HCT116 (cell line): Measurements from ENCODE around the gene OGFOD2. TPM values are rescaled to one million over a fixed set of nuclear protein-coding genes. Genes with fewer than 3 reads are reported as not detected.

ENCODE experiments used
- ATAC-seq: fragments of 200-7000 bp; cut with Tn5 transposase; 2 replicates; pipeline ENCODE4 v1.9.1; 2020; ENCODE audit warnings: mild to moderate bottlenecking, moderate library complexity
- BruUV-seq: library from RNA; stranded (reverse); fragments of 400-500 nt; replicated peaks from 2 replicates; lab custom pipeline; 2021; lab: Mats Ljungman, UMichigan
- CTCF ChIA-PET: fragments of 300-600 bp; sonication (Branson Sonifier 250); formaldehyde crosslinking; loops from one replicate; lab custom pipeline; 2021; ENCODE audit warnings: antibody characterized with exemption; lab: Charles Lee
- POLR2A ChIA-PET: fragments of 300-600, 350-600 bp; sonication (Branson Sonifier 250); formaldehyde crosslinking; loops from one replicate; lab custom pipeline; 2021; ENCODE audit warnings: antibody characterized with exemption; lab: Charles Lee
- RAD21 ChIA-PET, 2 experiments: fragments of 300-600 bp; sonication (Branson Sonifier 250); formaldehyde crosslinking; loops; one replicate each; lab custom pipeline; 2023; ENCODE audit warnings: low total read pairs in 2 of 2; ENCODE audit not compliant: uncharacterized antibody in 2 of 2, unreplicated experiment in 2 of 2, low non-redundant PET in 1 of 2; lab: Charles Lee
- DNase-seq: peaks from one replicate; pipeline ENCODE4 v3.0.0-alpha.2; 2010; ENCODE audit warnings: low read depth, low spot score
- H2AFZ ChIP-seq: fragments of 200-600 bp; shearing (Covaris generic), sonication (generic); 2 replicates; pipeline ENCODE4 v1.6.1; 2017; ENCODE audit warnings: low read depth, mixed run types, mixed read lengths, antibody characterized with exemption, low read length; ENCODE audit not compliant: poor library complexity, severe bottlenecking
- H3K27ac ChIP-seq: 2 replicates; pipeline ENCODE4 v1.5.1; 2012; ENCODE audit warnings: low read depth, low read length
- H3K27me3 ChIP-seq: fragments of 200-600 bp; sonication (generic); 2 replicates; pipeline ENCODE4 v1.6.1; 2016; ENCODE audit warnings: mixed run types, low read length, mixed read lengths; ENCODE audit not compliant: insufficient read depth
- H3K36me3 ChIP-seq, 2 experiments: fragments of 200-500 bp in 1 of 2; fragments of 200-600 bp in 1 of 2; sonication (Bioruptor generic) in 1 of 2; sonication (generic) in 1 of 2; 2 replicates each; pipeline versions ENCODE4 v1.5.1 to v1.6.1; 2014 to 2016; ENCODE audit warnings: low read length in 2 of 2, inconsistent platforms in 1 of 2, mixed read lengths in 1 of 2, mixed run types in 1 of 2; ENCODE audit not compliant: insufficient read depth in 2 of 2, control insufficient read depth in 1 of 2
- H3K4me1 ChIP-seq, 2 experiments: fragments of 200-600 bp in 1 of 2; sonication (generic) in 1 of 2; 2 replicates each; pipeline versions ENCODE4 v1.5.1 to v1.6.1; 2012 to 2017; ENCODE audit warnings: low read length in 2 of 2, inconsistent platforms in 1 of 2, mild to moderate bottlenecking in 1 of 2, mixed read lengths in 1 of 2, mixed run types in 1 of 2, moderate library complexity in 1 of 2; ENCODE audit not compliant: insufficient read depth in 2 of 2, control insufficient read depth in 1 of 2
- H3K4me2 ChIP-seq: fragments of 200-600 bp; sonication (generic); 2 replicates; pipeline ENCODE4 v1.6.1; 2017; ENCODE audit warnings: mixed run types, low read length, mixed read lengths
- H3K4me3 ChIP-seq, 2 experiments: fragments of 200-600 bp in 1 of 2; sonication (generic) in 1 of 2; replicated peaks in 1 of 2; 2 replicates each; pipeline ENCODE4 v1.5.1; 2011 to 2016; ENCODE audit warnings: low read length in 2 of 2, control low read depth in 1 of 2, low read depth in 1 of 2, mild to moderate bottlenecking in 1 of 2, mixed read lengths in 1 of 2, mixed run types in 1 of 2
- H3K79me2 ChIP-seq: fragments of 200-600 bp; sonication (generic); 2 replicates; pipeline ENCODE4 v1.6.1; 2017; ENCODE audit warnings: mild to moderate bottlenecking, mixed run types, low read length, moderate library complexity, mixed read lengths; ENCODE audit not compliant: insufficient read depth
- H3K9ac ChIP-seq: fragments of 200-600 bp; sonication (generic); 2 replicates; pipeline ENCODE4 v1.6.1; 2016; ENCODE audit warnings: low read length, mixed read lengths
- H3K9me2 ChIP-seq: fragments of 200-600 bp; sonication (generic), shearing (Covaris generic); 2 replicates; pipeline ENCODE4 v1.6.1; 2017; ENCODE audit warnings: mixed run types, mild to moderate bottlenecking, moderate library complexity; ENCODE audit not compliant: insufficient read depth
- H3K9me3 ChIP-seq, 2 experiments: fragments of 200-500 bp in 1 of 2; fragments of 200-600 bp in 1 of 2; sonication (Bioruptor generic) in 1 of 2; sonication (generic) in 1 of 2; 2 replicates each; pipeline ENCODE4 v1.6.1; 2014 to 2017; ENCODE audit warnings: low read length in 2 of 2, mixed read lengths in 2 of 2, inconsistent platforms in 1 of 2, low read depth in 1 of 2, mild to moderate bottlenecking in 1 of 2, mixed run types in 1 of 2, moderate library complexity in 1 of 2; ENCODE audit not compliant: control insufficient read depth in 1 of 2, insufficient read depth in 1 of 2
- H4K20me1 ChIP-seq: fragments of 200-600 bp; sonication (generic), shearing (Covaris generic); 2 replicates; pipeline ENCODE4 v1.6.1; 2017; ENCODE audit warnings: mixed run types, mild to moderate bottlenecking, moderate library complexity; ENCODE audit not compliant: insufficient read depth
- FOSL1 ChIP-seq: IDR thresholded peaks from 2 replicates; pipeline ENCODE4 v1.6.1; 2012; ENCODE audit warnings: low read depth
- YY1 ChIP-seq: IDR thresholded peaks from 2 replicates; pipeline ENCODE4 v1.6.1; 2011; ENCODE audit warnings: low read length, low read depth, moderate library complexity, mild to moderate bottlenecking; ENCODE audit not compliant: insufficient replicate concordance; ENCODE audit errors: extremely low read depth
- intact Hi-C: fragments of 100-400 bp; cut with micrococcal nuclease; formaldehyde crosslinking; loops from 2 replicates; pipeline ENCODE4 v1.10.0; 2022
- total RNA-seq: library from RNA; stranded (reverse); gene quantifications from one replicate; pipeline ENCODE4 v1.2.1, GENCODE V29; 2021; ENCODE audit not compliant: unreplicated experiment
- TF ChIP-seq, protein P1 (sequence below): IDR thresholded peaks from 2 replicates; pipeline ENCODE4 v1.6.1; 2012; ENCODE audit warnings: low read depth

The OGFOD2 gene
- total RNA-seq, 1 experiment from 2014 or later = 29.5 TPM

DNA sequence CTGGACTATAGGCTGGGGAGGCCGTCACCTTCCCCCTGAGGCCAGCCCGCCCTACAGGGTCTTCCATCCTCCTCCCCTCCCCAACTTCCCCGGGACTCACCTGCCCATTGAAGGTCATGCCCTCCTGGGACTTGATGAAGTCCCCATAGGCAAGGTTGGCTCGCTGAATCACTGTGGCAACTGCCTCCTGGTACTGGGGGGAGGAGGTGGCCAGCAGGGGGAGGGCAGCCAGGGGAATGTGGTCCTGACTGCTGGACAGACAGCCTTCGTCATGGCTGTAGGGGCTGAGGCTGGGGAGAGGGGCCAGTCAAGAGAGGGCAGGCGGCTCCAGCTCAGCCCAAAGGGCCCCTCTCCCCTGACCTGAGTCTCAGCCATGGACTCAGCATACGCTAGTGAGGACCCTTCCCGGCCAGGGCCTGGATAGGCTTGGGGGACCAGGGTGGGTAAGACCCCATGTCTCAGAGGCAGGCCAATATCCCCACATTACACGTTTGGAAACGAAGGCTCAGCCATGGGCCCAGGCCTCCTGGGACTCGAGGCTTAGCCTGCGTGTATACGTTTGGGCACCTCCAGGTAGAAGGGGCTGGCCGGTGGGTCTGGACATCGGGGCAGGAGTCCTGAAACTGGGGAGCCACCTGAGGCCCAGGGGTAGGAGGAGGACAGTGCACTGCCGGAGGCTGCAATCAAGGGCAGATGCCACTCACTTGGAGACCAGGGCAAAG is 21.7 kb downstream of the OGFOD2 start:
- no peaks in the 10 kb centered on the region for H3K27me3 ChIP-seq
- intact Hi-C loops = no loop called here
- no peaks in the 10 kb centered on the region for H3K9me3 ChIP-seq
- no peak overlapping the region for H2AFZ ChIP-seq
- H3K4me3 ChIP-seq = no peak overlapping the region
- H4K20me1 ChIP-seq = no peaks in the 10 kb centered on the region
- H3K27ac ChIP-seq = no peak overlapping the region
- H3K9ac ChIP-seq = no peak overlapping the region
- CTCF ChIA-PET = no interaction called here
- BruUV-seq = no TSS peak
- DNase-seq (no peak), ATAC-seq (no peak)
- no peaks in the 10 kb centered on the region for H3K79me2 ChIP-seq
- POLR2A ChIA-PET = no interaction called here
- no peak overlapping the region for H3K4me2 ChIP-seq
- no peaks in the 10 kb centered on the region for H3K4me1 ChIP-seq
- RAD21 ChIA-PET = no interaction called here
- no peaks in the 10 kb centered on the region for H3K36me3 ChIP-seq
- H3K9me2 ChIP-seq = no peaks in the 10 kb centered on the region
- TF ChIP-seq FOSL1 (no peak), YY1 (no peak)
- TF ChIP-seq, protein P1, sequence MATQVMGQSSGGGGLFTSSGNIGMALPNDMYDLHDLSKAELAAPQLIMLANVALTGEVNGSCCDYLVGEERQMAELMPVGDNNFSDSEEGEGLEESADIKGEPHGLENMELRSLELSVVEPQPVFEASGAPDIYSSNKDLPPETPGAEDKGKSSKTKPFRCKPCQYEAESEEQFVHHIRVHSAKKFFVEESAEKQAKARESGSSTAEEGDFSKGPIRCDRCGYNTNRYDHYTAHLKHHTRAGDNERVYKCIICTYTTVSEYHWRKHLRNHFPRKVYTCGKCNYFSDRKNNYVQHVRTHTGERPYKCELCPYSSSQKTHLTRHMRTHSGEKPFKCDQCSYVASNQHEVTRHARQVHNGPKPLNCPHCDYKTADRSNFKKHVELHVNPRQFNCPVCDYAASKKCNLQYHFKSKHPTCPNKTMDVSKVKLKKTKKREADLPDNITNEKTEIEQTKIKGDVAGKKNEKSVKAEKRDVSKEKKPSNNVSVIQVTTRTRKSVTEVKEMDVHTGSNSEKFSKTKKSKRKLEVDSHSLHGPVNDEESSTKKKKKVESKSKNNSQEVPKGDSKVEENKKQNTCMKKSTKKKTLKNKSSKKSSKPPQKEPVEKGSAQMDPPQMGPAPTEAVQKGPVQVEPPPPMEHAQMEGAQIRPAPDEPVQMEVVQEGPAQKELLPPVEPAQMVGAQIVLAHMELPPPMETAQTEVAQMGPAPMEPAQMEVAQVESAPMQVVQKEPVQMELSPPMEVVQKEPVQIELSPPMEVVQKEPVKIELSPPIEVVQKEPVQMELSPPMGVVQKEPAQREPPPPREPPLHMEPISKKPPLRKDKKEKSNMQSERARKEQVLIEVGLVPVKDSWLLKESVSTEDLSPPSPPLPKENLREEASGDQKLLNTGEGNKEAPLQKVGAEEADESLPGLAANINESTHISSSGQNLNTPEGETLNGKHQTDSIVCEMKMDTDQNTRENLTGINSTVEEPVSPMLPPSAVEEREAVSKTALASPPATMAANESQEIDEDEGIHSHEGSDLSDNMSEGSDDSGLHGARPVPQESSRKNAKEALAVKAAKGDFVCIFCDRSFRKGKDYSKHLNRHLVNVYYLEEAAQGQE = no peak
